GM12874 (cell line): ENCODE measurements around the gene ARHGEF6.

Experiments used
- TF ChIP-seq, protein P1 (sequence below): IDR thresholded peaks from 2 replicates; pipeline ENCODE4 v1.5.1; 2011; ENCODE audit warnings: low read depth, mild to moderate bottlenecking, control low read depth, low read length, moderate library complexity; ENCODE audit not compliant: insufficient read depth

The ARHGEF6 gene

DNA sequence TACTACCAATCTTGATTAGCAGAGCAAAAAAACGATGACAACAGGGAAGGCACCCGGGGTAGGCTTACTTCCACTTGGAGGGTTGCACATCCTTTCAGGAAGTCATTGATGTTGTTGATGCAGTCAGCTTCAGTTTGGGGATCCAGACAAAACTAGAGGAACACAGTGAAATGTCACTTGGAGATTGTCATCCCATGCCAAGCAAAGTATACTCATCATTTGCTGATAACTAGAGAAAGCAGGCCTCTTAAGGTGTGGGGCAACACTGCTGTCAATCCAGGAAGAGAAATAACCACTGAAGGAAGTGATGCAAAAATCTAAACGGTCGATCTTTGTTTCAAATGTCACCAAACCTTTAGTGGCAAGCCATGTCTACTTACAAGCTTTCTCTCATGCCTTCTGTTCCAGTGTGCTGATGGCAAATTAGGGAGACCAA lies 1.4 kb downstream of the ARHGEF6 start:
- TF ChIP-seq, protein P1, sequence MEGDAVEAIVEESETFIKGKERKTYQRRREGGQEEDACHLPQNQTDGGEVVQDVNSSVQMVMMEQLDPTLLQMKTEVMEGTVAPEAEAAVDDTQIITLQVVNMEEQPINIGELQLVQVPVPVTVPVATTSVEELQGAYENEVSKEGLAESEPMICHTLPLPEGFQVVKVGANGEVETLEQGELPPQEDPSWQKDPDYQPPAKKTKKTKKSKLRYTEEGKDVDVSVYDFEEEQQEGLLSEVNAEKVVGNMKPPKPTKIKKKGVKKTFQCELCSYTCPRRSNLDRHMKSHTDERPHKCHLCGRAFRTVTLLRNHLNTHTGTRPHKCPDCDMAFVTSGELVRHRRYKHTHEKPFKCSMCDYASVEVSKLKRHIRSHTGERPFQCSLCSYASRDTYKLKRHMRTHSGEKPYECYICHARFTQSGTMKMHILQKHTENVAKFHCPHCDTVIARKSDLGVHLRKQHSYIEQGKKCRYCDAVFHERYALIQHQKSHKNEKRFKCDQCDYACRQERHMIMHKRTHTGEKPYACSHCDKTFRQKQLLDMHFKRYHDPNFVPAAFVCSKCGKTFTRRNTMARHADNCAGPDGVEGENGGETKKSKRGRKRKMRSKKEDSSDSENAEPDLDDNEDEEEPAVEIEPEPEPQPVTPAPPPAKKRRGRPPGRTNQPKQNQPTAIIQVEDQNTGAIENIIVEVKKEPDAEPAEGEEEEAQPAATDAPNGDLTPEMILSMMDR: no peak

DNA sequence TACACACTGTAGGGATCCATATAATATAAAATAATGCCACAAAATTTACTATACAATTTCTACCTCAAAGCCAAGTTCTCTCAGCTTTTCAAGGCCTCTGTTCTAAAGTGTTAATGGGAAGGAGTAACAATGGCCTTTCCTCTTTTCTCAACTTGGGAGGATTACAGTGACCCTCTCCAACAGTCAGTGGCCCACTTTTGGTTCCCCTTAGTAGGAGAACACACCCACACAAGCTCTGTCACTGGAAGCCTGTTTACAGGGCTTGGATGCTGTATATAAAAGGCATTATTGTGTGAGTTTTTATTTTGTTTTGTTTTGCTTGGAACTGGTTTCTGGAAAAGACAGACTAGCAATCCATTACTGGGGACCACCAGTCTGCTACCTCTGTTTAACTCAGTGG lies 1.8 kb downstream of the ARHGEF6 start:
- TF ChIP-seq, protein P1: no peak

DNA sequence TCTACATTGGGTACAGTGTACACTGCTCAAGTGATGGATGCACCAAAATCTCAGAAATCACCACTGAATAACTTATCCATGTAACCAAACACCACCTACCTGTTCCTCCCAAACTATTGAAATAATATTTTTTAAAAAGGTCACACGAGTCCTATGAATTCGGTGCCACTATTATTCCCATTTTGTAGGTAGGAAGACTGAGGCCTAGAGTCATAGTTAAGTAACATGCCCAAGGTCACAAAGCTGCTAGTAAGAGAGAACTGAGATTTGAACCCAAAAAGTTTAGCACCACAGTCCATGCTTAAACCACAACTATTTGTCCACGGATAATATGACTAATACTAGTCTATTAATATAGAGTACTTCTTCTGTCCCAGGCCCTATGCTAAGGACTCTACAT lies 2.7 kb downstream of the ARHGEF6 start:
- TF ChIP-seq, protein P1: no peak

DNA sequence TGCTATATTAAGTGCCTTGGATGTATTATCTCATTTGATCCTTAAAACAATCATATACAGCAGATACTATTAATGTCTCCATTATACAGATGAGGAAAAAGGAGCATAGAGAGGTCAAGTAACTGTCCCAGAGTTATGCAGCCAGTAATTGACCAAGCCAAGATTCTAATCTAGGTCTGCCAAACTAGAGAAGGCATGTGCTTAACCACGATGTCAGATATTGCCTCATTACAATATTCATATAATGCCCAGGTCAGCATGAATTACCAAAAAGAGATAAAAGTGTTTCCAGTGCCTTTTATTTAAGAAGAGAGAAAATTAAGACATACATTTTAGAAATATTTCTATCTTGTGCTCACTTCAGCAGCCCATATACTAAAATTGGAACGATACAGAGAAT lies 7.1 kb downstream of the ARHGEF6 start:
- TF ChIP-seq, protein P1: no peak

DNA sequence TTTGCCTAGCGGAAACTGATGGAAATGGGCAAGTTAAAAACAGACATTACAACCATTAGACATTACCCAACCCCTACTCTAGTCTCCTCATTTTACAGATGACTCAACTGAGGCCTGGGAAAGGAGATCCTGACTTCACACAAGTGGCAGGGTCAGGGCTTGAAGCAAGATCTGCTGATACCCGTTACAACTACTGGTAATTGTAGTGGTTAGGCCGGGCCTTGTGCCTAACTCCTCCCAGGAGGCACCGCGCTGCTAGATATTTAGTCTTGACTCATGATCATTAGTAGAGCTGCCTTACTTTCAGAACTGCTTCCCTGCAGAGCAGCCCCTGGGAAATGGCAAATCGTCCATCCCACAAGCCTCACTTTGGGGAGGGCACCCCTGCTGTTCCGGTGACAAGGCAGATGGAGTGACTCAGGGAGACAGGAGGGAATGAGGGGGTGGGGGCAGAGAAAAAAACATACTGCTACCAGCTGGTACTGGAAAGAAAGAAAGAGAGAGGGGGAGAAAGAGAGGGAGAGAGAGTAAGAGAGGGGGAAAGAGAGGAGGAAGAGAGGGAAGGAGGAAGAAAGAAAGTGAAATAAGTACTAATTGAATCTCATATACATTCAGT lies 12.2 kb downstream of the ARHGEF6 start:
- TF ChIP-seq, protein P1: no peak

DNA sequence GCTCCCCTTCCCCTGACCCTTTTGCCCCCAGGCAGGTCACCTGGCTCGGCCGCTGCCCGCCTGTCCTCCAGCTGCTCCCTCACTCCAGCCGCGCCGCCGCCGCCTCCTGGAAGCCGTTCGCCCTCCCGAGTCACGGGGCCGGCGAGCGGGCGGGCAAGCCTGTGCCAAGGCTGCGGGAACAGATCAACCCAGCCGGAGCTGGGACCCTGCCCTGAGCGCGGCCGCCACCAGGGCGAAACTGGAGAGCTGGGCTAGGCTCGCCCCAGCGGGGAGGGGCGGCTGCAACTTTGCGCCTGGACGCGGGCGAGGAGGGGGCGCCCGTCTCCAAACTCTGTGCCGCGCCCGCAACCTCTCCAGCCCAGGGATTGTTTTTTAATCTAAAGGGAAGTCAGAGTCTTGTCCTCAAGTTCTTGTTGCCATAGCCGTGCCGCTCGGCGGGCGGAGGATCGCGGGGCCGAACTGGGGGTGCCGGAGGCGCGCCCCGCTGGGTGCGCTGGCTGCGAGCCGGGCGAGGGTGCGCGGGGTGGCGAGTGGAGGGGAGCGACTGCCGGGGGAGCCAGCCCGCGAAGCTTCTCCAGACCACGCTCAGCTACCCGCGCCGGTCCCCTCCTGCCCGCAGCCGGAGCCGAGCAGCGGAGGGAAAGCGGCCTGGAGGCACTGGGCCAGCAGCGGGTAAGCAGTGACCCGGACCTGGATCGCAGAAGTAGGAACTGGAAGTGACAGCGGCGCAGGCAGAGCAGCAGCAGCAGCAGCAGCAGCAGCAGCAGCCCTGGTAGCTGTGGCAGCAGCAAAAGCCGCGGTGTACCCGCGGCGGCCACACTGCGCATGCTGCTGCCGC lies 13.4 kb downstream of the ARHGEF6 start:
- TF ChIP-seq, protein P1: 0 out of 2 replicates have a peak, but pooled peaks have one; percentile 36

DNA sequence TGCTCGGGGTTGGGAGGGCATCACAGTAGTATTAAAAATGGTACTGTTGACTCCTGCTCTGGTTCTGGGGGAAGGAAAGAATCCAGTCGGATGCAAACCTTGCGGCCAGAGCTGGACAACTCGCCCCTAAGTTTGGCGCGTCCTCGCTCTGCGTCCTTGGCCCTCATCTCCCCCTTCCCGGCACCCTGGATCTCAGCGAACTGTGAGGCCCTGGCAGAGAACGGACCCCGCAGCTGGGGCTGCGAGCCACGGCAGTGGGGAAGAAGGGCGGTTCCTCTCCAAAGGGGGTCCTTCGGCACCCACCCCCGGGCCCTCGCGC lies 14.0 kb downstream of the ARHGEF6 start:
- TF ChIP-seq, protein P1: no peak
